NCI-H69 (cell line): ENCODE data around the gene TP53TG3B.
"Not testable (repeated sequence)": the region's sequence is repeated elsewhere in the genome, so short reads cannot be mapped to it uniquely, and the experiment has no call there.

Source experiments
- DNase-seq: peaks from one replicate; lab custom pipeline; 2025; lab: John Stamatoyannopoulos, UW

Gene TP53TG3B

DNA sequence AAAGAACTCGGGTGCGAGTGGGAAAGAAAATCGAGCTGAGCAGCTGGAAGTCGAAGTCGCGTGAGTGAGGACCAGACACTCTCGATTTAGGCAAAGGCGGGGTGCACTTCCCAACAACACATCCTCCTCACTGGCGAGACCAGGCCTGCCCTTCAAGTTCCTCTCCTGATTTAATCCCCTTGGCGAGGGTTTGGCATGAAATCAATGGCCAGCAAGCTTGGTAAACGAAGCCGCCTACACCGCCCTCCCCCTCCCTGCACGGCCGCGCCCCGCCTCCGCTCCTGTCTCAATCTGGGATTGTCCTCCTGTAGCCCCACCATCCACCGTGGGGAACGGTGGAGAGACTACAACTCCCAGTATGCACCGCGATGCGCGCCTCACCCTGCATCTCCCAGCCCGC is at the start of gene TP53TG3B:
TP53TG3B (plus strand) TSS at position 301 of the 400 bp plus-strand sequence; CDS start at position 369, 68 bp downstream.
- not testable (repeated sequence) for DNase-seq

- not testable (repeated sequence) for DNase-seq
These were observed 24.2 kb upstream of the TP53TG3B start for GRCh38 chr16:33336226-33337012.

DNA sequence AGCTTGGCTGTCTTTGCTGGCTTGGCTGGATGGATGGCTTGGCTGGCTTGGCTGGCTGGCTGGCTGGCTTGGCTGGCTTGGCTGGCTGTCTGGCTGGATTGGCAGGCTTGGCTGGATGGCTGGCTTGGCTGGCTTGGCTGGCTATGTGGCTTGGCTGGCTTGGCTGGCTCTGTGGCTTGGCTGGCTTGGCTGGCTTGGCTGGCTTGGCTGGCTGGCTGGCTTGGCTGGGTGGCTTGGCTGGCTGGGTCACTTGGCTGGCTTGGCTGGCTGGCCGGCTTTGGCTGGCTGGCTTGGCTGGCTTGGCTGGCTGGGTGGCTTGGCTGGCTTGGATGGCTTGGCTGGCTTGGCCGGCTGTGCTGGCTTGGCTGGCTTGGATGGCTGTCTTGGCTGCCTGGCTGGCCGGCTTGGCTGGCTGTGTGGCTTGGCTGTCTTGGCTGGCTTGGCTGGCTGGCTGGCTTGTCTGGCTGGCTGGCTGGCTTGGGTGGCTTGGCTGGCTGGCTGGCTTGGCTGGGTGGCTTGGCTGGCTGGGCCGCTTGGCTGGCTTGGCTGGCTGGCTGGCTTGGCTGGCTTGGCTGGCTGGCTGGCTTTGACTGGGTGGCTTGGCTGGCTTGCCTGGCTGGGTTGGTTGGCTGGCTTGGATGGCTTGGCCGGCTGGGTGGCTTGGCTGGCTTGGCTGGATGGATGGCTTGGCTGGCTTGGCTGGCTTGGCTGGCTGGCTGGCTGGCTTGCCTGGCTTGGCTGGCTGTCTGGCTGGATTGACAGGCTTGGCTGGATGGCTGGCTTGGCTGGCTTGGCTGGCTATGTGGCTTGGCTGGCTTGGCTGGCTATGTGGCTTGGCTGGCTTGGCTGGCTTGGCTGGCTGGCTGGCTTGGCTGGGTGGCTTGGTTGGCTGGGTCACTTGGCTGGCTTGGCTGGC is 22.8 kb upstream of the TP53TG3B start:
- not testable (repeated sequence) for DNase-seq

GRCh38 chr16:33338543-33338951 is 22.1 kb upstream of the TP53TG3B start:
- not testable (repeated sequence) for DNase-seq

DNA sequence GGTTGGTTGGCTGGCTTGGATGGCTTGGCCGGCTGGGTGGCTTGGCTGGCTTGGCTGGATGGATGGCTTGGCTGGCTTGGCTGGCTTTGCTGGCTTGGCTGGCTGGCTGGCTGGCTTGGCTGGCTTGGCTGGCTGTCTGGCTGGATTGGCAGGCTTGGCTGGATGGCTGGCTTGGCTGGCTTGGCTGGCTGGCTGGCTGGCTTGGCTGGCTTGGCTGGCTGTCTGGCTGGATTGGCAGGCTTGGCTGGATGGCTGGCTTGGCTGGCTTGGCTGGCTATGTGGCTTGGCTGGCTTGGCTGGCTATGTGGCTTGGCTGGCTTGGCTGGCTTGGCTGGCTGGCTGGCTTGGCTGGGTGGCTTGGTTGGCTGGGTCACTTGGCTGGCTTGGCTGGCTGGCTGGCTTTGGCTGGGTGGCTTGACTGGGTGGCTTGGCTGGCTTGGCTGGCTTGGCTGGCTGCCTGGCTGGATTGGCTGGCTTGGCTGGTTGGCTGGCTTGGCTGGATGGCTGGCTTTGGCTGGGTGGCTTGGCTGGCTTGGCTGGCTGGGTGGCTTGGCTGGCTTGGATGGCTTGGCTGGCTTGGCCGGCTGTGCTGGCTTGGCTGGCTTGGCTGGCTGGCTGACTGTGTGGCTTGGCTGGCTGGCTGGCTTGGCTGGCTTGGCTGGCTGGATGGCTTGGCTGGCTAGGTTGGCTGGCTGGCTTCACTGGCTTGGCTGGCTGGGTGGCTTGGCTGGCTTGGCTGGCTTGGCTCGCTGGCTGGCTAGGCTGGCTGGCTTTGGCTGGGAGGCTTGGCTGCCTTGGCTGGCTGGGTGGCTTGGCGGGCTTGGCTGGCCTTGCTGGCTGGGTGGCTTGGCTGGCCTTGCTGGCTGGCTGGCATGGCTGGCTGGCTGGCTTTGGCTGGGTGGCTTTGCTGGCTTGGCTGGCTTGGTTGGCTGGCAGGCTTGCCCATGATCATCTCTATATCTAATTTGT is 21.3 kb upstream of the TP53TG3B start:
- DNase-seq: not testable (repeated sequence)
